BE2C (cell line): ENCODE data around the gene AGBL4.
A peak's percentile ranks its signal among the peaks of the same experiment; 100 is the strongest.
"Not testable (repeated sequence)": the region's sequence is repeated elsewhere in the genome, so short reads cannot be mapped to it uniquely, and the experiment has no call there.

Experiments used
- DNase-seq: peaks from one replicate; pipeline ENCODE4 v3.0.0-alpha.2; 2020
- H3K27me3 ChIP-seq: fragments of 250-450 bp; sonication (Bioruptor Pico); 2 replicates; pipeline ENCODE4 v1.5.1; 2020; ENCODE audit warnings: mild to moderate bottlenecking
- H3K36me3 ChIP-seq: fragments of 250-450 bp; sonication (Bioruptor Pico); 2 replicates; pipeline ENCODE4 v1.5.1; 2020; ENCODE audit warnings: mild to moderate bottlenecking
- H3K4me1 ChIP-seq: fragments of 250-450 bp; sonication (Bioruptor Pico); 2 replicates; pipeline ENCODE4 v1.5.1; 2020
- H3K4me3 ChIP-seq: 2 replicates; pipeline ENCODE4 v1.5.1; 2011; ENCODE audit warnings: low read depth, low read length
- H3K9me3 ChIP-seq: fragments of 250-450 bp; sonication (Bioruptor Pico); 2 replicates; pipeline ENCODE4 v1.5.1; 2020
- CTCF ChIP-seq: IDR thresholded peaks from 2 replicates; pipeline ENCODE4 v1.5.1; 2012; ENCODE audit warnings: mild to moderate bottlenecking, low read depth, low read length

The AGBL4 gene

GRCh38 chr1:49864581-49864980, 159.2 kb downstream of the AGBL4 start:
- H3K27me3 ChIP-seq: no peaks in the 10 kb centered on the region
- no peaks in the 10 kb centered on the region for H3K36me3 ChIP-seq
- TF ChIP-seq CTCF: no peak
- no peaks in the 10 kb centered on the region for H3K9me3 ChIP-seq
- DNase-seq: peak; percentile 38
- H3K4me3 ChIP-seq: no peak overlapping the region
- H3K4me1 ChIP-seq: no peaks in the 10 kb centered on the region; the same call in 1 of the 2 replicates

- no peaks in the 10 kb centered on the region for H3K27me3 ChIP-seq
- no peaks in the 10 kb centered on the region for H3K36me3 ChIP-seq
- H3K9me3 ChIP-seq: no peaks in the 10 kb centered on the region
- H3K4me1 ChIP-seq: no peaks in the 10 kb centered on the region
- no peak for DNase-seq
- H3K4me3 ChIP-seq: no peak overlapping the region
- TF ChIP-seq CTCF: no peak
These were observed 169.0 kb downstream of the AGBL4 start for GRCh38 chr1:49854741-49855140.

GRCh38 chr1:49842596-49842995, 181.2 kb downstream of the AGBL4 start:
- H3K4me3 ChIP-seq: no peak overlapping the region
- H3K27me3 ChIP-seq: no peaks in the 10 kb centered on the region
- H3K9me3 ChIP-seq: no peaks in the 10 kb centered on the region
- no peak for DNase-seq
- no peak for TF ChIP-seq CTCF
- H3K36me3 ChIP-seq: no peaks in the 10 kb centered on the region
- no peaks in the 10 kb centered on the region for H3K4me1 ChIP-seq

GRCh38 chr1:49841767-49842166, 182.0 kb downstream of the AGBL4 start:
- DNase-seq: no peak
- H3K36me3 ChIP-seq: no peaks in the 10 kb centered on the region
- H3K9me3 ChIP-seq: no peaks in the 10 kb centered on the region
- TF ChIP-seq CTCF: no peak
- H3K4me3 ChIP-seq: no peak overlapping the region
- no peaks in the 10 kb centered on the region for H3K4me1 ChIP-seq
- H3K27me3 ChIP-seq: no peaks in the 10 kb centered on the region

- no peak for DNase-seq
- Histone ChIP-seq H3K9me3 (no peaks in the 10 kb centered on the region), H3K27me3 (no peaks in the 10 kb centered on the region), H3K4me1 (no peaks in the 10 kb centered on the region), H3K4me3 (no peak overlapping the region), H3K36me3 (no peaks in the 10 kb centered on the region)
- no peak for TF ChIP-seq CTCF
These were observed 199.5 kb downstream of the AGBL4 start for GRCh38 chr1:49824261-49824660.

GRCh38 chr1:49817681-49818080, 206.1 kb downstream of the AGBL4 start:
- H3K36me3 ChIP-seq: no peaks in the 10 kb centered on the region
- no peak overlapping the region for H3K4me3 ChIP-seq
- no peaks in the 10 kb centered on the region for H3K9me3 ChIP-seq
- DNase-seq: no peak
- H3K27me3 ChIP-seq: no peaks in the 10 kb centered on the region
- peaks cover 4% of the 10 kb centered on the region; the same call in 1 of the 2 replicates for H3K4me1 ChIP-seq
- TF ChIP-seq CTCF: no peak

- H3K36me3 ChIP-seq, H3K9me3 ChIP-seq, H3K4me3 ChIP-seq, H3K27me3 ChIP-seq, DNase-seq, H3K4me1 ChIP-seq: not testable (repeated sequence)
These were observed 236.7 kb downstream of the AGBL4 start for GRCh38 chr1:49787013-49787412.
